Prostate gland (tissue), 2 donors: ENCODE results near the gene DHRS7B.

Experiments used
- POLR2A ChIP-seq: fragments of 450-650 bp; IDR thresholded peaks from one replicate; pipeline ENCODE4 v1.6.1; 2016; ENCODE audit warnings: antibody characterized with exemption, mild to moderate bottlenecking
- POLR2AphosphoS5 ChIP-seq: sonication (generic); formaldehyde crosslinking; IDR thresholded peaks from one replicate; pipeline ENCODE4 v1.6.1; 2017; ENCODE audit warnings: antibody characterized with exemption
- TF ChIP-seq, protein P1 (sequence below), 4 experiments: fragments of 200-600 bp in 2 of 4; fragments of 450-650 bp in 2 of 4; sonication (generic) in 2 of 4; IDR thresholded peaks; 1 replicate in 3 of 4; 2 replicates in 1 of 4; pipeline ENCODE4 v1.5.1; 2016 to 2019; ENCODE audit warnings: antibody characterized with exemption in 4 of 4, mild to moderate bottlenecking in 2 of 4, moderate library complexity in 2 of 4

- no peak for TF ChIP-seq POLR2A
- TF ChIP-seq, protein P1, sequence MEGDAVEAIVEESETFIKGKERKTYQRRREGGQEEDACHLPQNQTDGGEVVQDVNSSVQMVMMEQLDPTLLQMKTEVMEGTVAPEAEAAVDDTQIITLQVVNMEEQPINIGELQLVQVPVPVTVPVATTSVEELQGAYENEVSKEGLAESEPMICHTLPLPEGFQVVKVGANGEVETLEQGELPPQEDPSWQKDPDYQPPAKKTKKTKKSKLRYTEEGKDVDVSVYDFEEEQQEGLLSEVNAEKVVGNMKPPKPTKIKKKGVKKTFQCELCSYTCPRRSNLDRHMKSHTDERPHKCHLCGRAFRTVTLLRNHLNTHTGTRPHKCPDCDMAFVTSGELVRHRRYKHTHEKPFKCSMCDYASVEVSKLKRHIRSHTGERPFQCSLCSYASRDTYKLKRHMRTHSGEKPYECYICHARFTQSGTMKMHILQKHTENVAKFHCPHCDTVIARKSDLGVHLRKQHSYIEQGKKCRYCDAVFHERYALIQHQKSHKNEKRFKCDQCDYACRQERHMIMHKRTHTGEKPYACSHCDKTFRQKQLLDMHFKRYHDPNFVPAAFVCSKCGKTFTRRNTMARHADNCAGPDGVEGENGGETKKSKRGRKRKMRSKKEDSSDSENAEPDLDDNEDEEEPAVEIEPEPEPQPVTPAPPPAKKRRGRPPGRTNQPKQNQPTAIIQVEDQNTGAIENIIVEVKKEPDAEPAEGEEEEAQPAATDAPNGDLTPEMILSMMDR (IDR thresholded peaks at IDR 0.05), result no peak
- TF ChIP-seq POLR2AphosphoS5, result no peak
Measured at GRCh38 chr17:21164216-21164615, 37.5 kb downstream of the DHRS7B start.
